ENCODE data around the gene ZCCHC8. TPM values are rescaled to one million over a fixed set of nuclear protein-coding genes. Genes with fewer than 3 reads are reported as not detected.
A peak's percentile ranks its signal among the peaks of the same experiment; 100 is the strongest.

The ZCCHC8 gene
- total RNA-seq, 1 experiment from 2014 or later, result 40.1 TPM

GRCh38 chr12:122427403-122427802 lies 73.3 kb downstream of the ZCCHC8 start:
- POLR2A ChIA-PET, result no interaction called here

GRCh38 chr12:122423258-122424165 lies 77.2 kb downstream of the ZCCHC8 start:
- Mint-ChIP-seq H3K36me3 (ENCODE audit: insufficient read depth, unreplicated experiment) (peaks cover 20% of the 10 kb centered on the region), H3K27me3 (ENCODE audit: insufficient read depth, unreplicated experiment) (no peaks in the 10 kb centered on the region), H3K4me1 (ENCODE audit: low read depth, unreplicated experiment) (peaks cover 7% of the 10 kb centered on the region), H3K27ac (ENCODE audit: unreplicated experiment) (peak overlapping the region; percentile 91), H3K9me3 (ENCODE audit: unreplicated experiment) (no peaks in the 10 kb centered on the region), H3K4me3 (ENCODE audit: unreplicated experiment) (peak overlapping the region; percentile 85)
- POLR2A ChIA-PET, result interaction anchor here (0.6 to 6.8 kb wide), 5 partner anchors 11 to 77 kb away, joined by 3 to 52 read pairs (median 5); partner anchors contain the start of gene ZCCHC8
- H3K36me3 ChIP-seq (ENCODE audit: control insufficient read depth, insufficient read depth, low read length), result no peaks in the 10 kb centered on the region
- peaks cover 34% of the 10 kb centered on the region for H3K4me1 ChIP-seq
- intact Hi-C loops (cut with micrococcal nuclease; ENCODE audit: unreplicated experiment), result loop anchor here (1.0 kb wide), 3 partner anchors 8 to 48 kb away; no protein-coding TSS in a partner anchor
- BruUV-seq (replicated peaks), result TSS peak; percentile 60
- CTCF ChIA-PET, result interaction anchor here (0.6 to 3.0 kb wide), 3 partner anchors 18 to 48 kb away, joined by 3 to 20 read pairs (median 11); no protein-coding TSS in a partner anchor
- H3K4me3 ChIP-seq (ENCODE audit: low read depth, low read length), result peak overlapping the region; percentile 51
- H3K27me3 ChIP-seq (replicated peaks; ENCODE audit: control insufficient read depth, insufficient read depth, low read length), result no peaks in the 10 kb centered on the region
- DNase-seq, result peak; percentile 62 to 63
- H3K9me3 ChIP-seq, result no peaks in the 10 kb centered on the region
- no peak for TF ChIP-seq CTCF (IDR thresholded peaks at IDR 0.05; ENCODE audit: insufficient read depth in 1 of 2, low read depth in 1 of 2, low read length in 1 of 2, severe bottlenecking in 1 of 2, unreplicated experiment in 1 of 2)

More at GRCh38 chr12:122427403-122427802, 73.3 kb downstream of the ZCCHC8 start:
- Histone ChIP-seq H3K4me1 (peaks cover 20% of the 10 kb centered on the region), H3K4me3 (ENCODE audit: low read depth, low read length) (no peak overlapping the region), H3K36me3 (ENCODE audit: control insufficient read depth, insufficient read depth, low read length) (no peaks in the 10 kb centered on the region), H3K9me3 (no peaks in the 10 kb centered on the region), H3K27me3 (replicated peaks; ENCODE audit: control insufficient read depth, insufficient read depth, low read length) (no peaks in the 10 kb centered on the region)
- Mint-ChIP-seq H3K4me1 (ENCODE audit: low read depth, unreplicated experiment) (peaks cover 14% of the 10 kb centered on the region), H3K27me3 (ENCODE audit: insufficient read depth, unreplicated experiment) (no peaks in the 10 kb centered on the region), H3K27ac (ENCODE audit: unreplicated experiment) (no peak overlapping the region), H3K36me3 (ENCODE audit: insufficient read depth, unreplicated experiment) (peaks cover 21% of the 10 kb centered on the region), H3K4me3 (ENCODE audit: unreplicated experiment) (no peak overlapping the region), H3K9me3 (ENCODE audit: unreplicated experiment) (no peaks in the 10 kb centered on the region)
- no peak for TF ChIP-seq CTCF (IDR thresholded peaks at IDR 0.05; ENCODE audit: insufficient read depth in 1 of 2, low read depth in 1 of 2, low read length in 1 of 2, severe bottlenecking in 1 of 2, unreplicated experiment in 1 of 2)
- CTCF ChIA-PET, result interaction anchor here (0.5 to 0.7 kb wide), 3 partner anchors 11 to 938 kb away, joined by 3 to 4 read pairs (median 3); no protein-coding TSS in a partner anchor
- BruUV-seq (replicated peaks), result no TSS peak
- intact Hi-C loops (cut with micrococcal nuclease; ENCODE audit: unreplicated experiment), result no loop called here
- no peak for DNase-seq

DNA sequence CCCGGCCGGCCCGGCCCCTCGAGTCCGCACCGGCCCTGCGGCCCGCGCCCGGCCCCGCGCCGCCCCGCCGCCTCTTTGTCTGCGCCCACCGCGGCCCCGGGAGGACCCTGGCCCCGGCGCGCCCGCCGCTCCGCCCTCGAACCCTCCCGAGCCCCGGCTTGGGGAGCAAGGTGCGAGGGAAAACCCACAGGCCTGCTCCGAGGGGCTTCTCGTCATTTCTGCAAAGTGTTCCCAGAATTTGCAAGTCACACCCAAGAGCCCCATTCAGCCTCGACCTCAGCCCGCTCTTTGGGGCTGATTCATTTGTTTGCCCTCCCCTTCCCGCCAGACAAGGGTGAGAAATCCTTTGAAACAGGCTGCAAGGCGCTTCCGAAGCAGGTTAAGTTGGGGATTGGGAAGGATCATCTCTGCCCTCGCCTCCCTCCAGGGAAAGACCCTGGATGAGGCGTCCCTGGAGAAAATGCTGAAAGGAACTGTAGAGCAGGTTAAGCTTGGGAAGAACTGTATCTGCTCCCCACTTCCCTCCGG lies 77.9 kb downstream of the ZCCHC8 start:
- H3K36me3 ChIP-seq (ENCODE audit: control insufficient read depth, insufficient read depth, low read length), result no peaks in the 10 kb centered on the region
- BruUV-seq (replicated peaks), result no TSS peak
- intact Hi-C loops (cut with micrococcal nuclease; ENCODE audit: unreplicated experiment), result loop anchor here (1.0 kb wide), 3 partner anchors 9 to 49 kb away; no protein-coding TSS in a partner anchor

More for the DNA sequence above, 77.9 kb downstream of the ZCCHC8 start:
- Mint-ChIP-seq H3K27ac (ENCODE audit: unreplicated experiment) (peak overlapping the region; percentile 91), H3K27me3 (ENCODE audit: insufficient read depth, unreplicated experiment) (no peaks in the 10 kb centered on the region), H3K4me3 (ENCODE audit: unreplicated experiment) (peak overlapping the region; percentile 85), H3K9me3 (ENCODE audit: unreplicated experiment) (no peaks in the 10 kb centered on the region), H3K4me1 (ENCODE audit: low read depth, unreplicated experiment) (peaks cover 11% of the 10 kb centered on the region), H3K36me3 (ENCODE audit: insufficient read depth, unreplicated experiment) (peaks cover 20% of the 10 kb centered on the region)
- Histone ChIP-seq H3K9me3 (no peaks in the 10 kb centered on the region), H3K27me3 (replicated peaks; ENCODE audit: control insufficient read depth, insufficient read depth, low read length) (no peaks in the 10 kb centered on the region), H3K4me3 (ENCODE audit: low read depth, low read length) (peak overlapping the region; percentile 51), H3K4me1 (peaks cover 41% of the 10 kb centered on the region)
- CTCF ChIA-PET, result interaction anchor here (1.1 to 3.0 kb wide), 3 partner anchors 17 to 49 kb away, joined by 5 to 20 read pairs (median 11); no protein-coding TSS in a partner anchor
- POLR2A ChIA-PET, result interaction anchor here (0.6 to 6.8 kb wide), 4 partner anchors 12 to 197 kb away, joined by 4 to 52 read pairs (median 5); partner anchors contain the start of gene DIABLO
- TF ChIP-seq CTCF (IDR thresholded peaks at IDR 0.05; ENCODE audit: insufficient read depth in 1 of 2, low read depth in 1 of 2, low read length in 1 of 2, severe bottlenecking in 1 of 2, unreplicated experiment in 1 of 2), result no peak
- DNase-seq, result peak in 1 of 2 experiments; percentile 49

Measured in Caco-2 (cell line).